Endothelial cell of umbilical vein (primary cell): ENCODE data around the gene NPLOC4. TPM values are rescaled to one million over a fixed set of nuclear protein-coding genes. Genes with fewer than 3 reads are reported as not detected.

ENCODE experiments used
- BruUV-seq: library from RNA; stranded (reverse); fragments of 400-500 nt; replicated peaks from 2 replicates; lab custom pipeline; 2021; lab: Mats Ljungman, UMichigan
- CTCF ChIA-PET: fragments of 300-600, 350-600 bp; sonication (Branson Sonifier 250); formaldehyde crosslinking; loops from one replicate; lab custom pipeline; 2021; ENCODE audit warnings: antibody characterized with exemption, inconsistent platforms; lab: Charles Lee
- POLR2A ChIA-PET: fragments of 300-600, 350-600 bp; sonication (Branson Sonifier 250); formaldehyde crosslinking; loops from one replicate; lab custom pipeline; 2021; ENCODE audit warnings: antibody characterized with exemption, inconsistent platforms; lab: Charles Lee
- DNase-seq: peaks from one replicate; pipeline ENCODE4 v3.0.0-alpha.2; 2011; ENCODE audit warnings: low read depth, low spot score
- FAIRE-seq: peaks from 2 replicates; lab custom pipeline; 2011; peaks lifted over from hg19 to GRCh38; lab: Jason Lieb, UNC
- H2AFZ ChIP-seq: 2 replicates; pipeline ENCODE4 v1.6.0; 2012; ENCODE audit warnings: low read depth, low read length, control low read depth, inconsistent platforms
- H3K27ac ChIP-seq: 2 replicates; pipeline ENCODE4 v1.5.1; 2011; ENCODE audit warnings: low read depth, mild to moderate bottlenecking, control low read depth, low read length, moderate library complexity; ENCODE audit not compliant: insufficient read depth
- H3K27me3 ChIP-seq, 2 experiments: 2 replicates each; pipeline versions ENCODE4 v1.6.0 to v1.6.1; 2011; ENCODE audit warnings: low read length in 2 of 2, mixed read lengths in 1 of 2; ENCODE audit not compliant: control insufficient read depth in 2 of 2, insufficient read depth in 2 of 2
- H3K36me3 ChIP-seq, 2 experiments: 2 replicates in 1 of 2; 3 replicates in 1 of 2; pipeline ENCODE4 v1.5.1; 2011; ENCODE audit warnings: low read length in 2 of 2, mild to moderate bottlenecking in 1 of 2, moderate library complexity in 1 of 2; ENCODE audit not compliant: control insufficient read depth in 2 of 2, insufficient read depth in 2 of 2; ENCODE audit errors: extremely low read depth in 1 of 2
- H3K4me1 ChIP-seq: 3 replicates; pipeline ENCODE4 v1.5.1; 2011; ENCODE audit warnings: mild to moderate bottlenecking, low read length; ENCODE audit not compliant: control insufficient read depth, insufficient read depth; ENCODE audit errors: extremely low read depth
- H3K4me2 ChIP-seq: 2 replicates; pipeline ENCODE4 v1.6.1; 2011; ENCODE audit warnings: low read length, control low read depth, mixed read lengths; ENCODE audit not compliant: insufficient read depth
- H3K4me3 ChIP-seq, 3 experiments: fragments of 200-600 bp in 1 of 3; sonication (generic), shearing (Covaris generic) in 1 of 3; replicated peaks in 1 of 3; 2 replicates each; pipeline ENCODE4 v1.5.1; 2011 to 2016; ENCODE audit warnings: control low read depth in 3 of 3, low read length in 3 of 3, mild to moderate bottlenecking in 2 of 3, inconsistent platforms in 1 of 3, low read depth in 1 of 3, moderate library complexity in 1 of 3; ENCODE audit not compliant: insufficient read depth in 1 of 3
- H3K79me2 ChIP-seq: 2 replicates; pipeline ENCODE4 v1.6.0; 2012; ENCODE audit warnings: low read length, inconsistent platforms; ENCODE audit not compliant: control insufficient read depth, insufficient read depth
- H3K9ac ChIP-seq: replicated peaks from 2 replicates; pipeline ENCODE3; 2011; ENCODE audit warnings: low read length, control low read depth; ENCODE audit not compliant: insufficient read depth; ENCODE audit errors: extremely low read depth
- H3K9me1 ChIP-seq: replicated peaks from 3 replicates; pipeline ENCODE4 v1.6.0; 2011; ENCODE audit warnings: mild to moderate bottlenecking, low read length; ENCODE audit not compliant: control insufficient read depth, insufficient read depth; ENCODE audit errors: extremely low read depth
- H3K9me3 ChIP-seq: replicated peaks from 2 replicates; pipeline ENCODE4 v1.5.1; 2012; ENCODE audit warnings: low read length, inconsistent platforms; ENCODE audit not compliant: control insufficient read depth, insufficient read depth
- H4K20me1 ChIP-seq: replicated peaks from 2 replicates; pipeline ENCODE3; 2011; ENCODE audit warnings: mild to moderate bottlenecking, low read length; ENCODE audit not compliant: control insufficient read depth, insufficient read depth; ENCODE audit errors: extremely low read depth
- EZH2 ChIP-seq: IDR thresholded peaks from 2 replicates; pipeline ENCODE4 v1.6.1; 2012; ENCODE audit warnings: borderline replicate concordance, low read depth, mild to moderate bottlenecking, moderate library complexity, low read length, inconsistent platforms; ENCODE audit not compliant: severe bottlenecking
- FOS ChIP-seq: IDR thresholded peaks from 2 replicates; pipeline ENCODE4 v1.6.1; 2011; ENCODE audit warnings: mild to moderate bottlenecking, low read length, moderate library complexity, borderline replicate concordance; ENCODE audit not compliant: insufficient read depth
- POLR2A ChIP-seq: IDR thresholded peaks from 2 replicates; pipeline ENCODE4 v1.6.1; 2012; ENCODE audit warnings: low read depth, mild to moderate bottlenecking, control low read depth, low read length
- POLR2AphosphoS5 ChIP-seq: IDR thresholded peaks from 2 replicates; pipeline ENCODE4 v1.6.1; 2012; ENCODE audit warnings: low read depth, mild to moderate bottlenecking, control low read depth, low read length, moderate library complexity; ENCODE audit not compliant: insufficient read depth
- dilution Hi-C: fragments of 300-500 bp; cut with MboI; formaldehyde crosslinking; loops from one replicate; pipeline ENCODE4 v1.15.0; 2019; ENCODE audit warnings: low sequenced_read_pairs; ENCODE audit not compliant: extremely low pct_ligation_motif_present
- intact Hi-C: fragments of 100-400 bp; cut with micrococcal nuclease; formaldehyde crosslinking; loops from one replicate; pipeline ENCODE4 v1.10.0; 2022
- polyA plus RNA-seq, 4 experiments: library from polyadenylated mRNA; depleted of rRNA in 3 of 4; stranded (reverse) in 3 of 4; unstranded in 1 of 4; fragments of >200 nt; gene quantifications; 2 replicates each; pipeline versions ENCODE4 v1.2.1 to v1.2.3, GENCODE V29; 2011 to 2012; ENCODE audit warnings: missing spikeins in 1 of 4
- total RNA-seq: library from RNA; stranded (reverse); gene quantifications from 2 replicates; pipeline ENCODE4 v1.2.3, GENCODE V29; 2021

NPLOC4 gene
- total and polyA plus RNA-seq, 2 donors (not counting 3 experiments of a cell fraction or from before 2014, with no cell fraction given): 150 to 175 TPM

GRCh38 chr17:81509972-81510784 lies 126.7 kb downstream of the NPLOC4 start:
- peaks cover 15 to 24% of the 10 kb centered on the region in 2 experiments for H3K36me3 ChIP-seq
- TF ChIP-seq POLR2AphosphoS5: peak; percentile 40
- TF ChIP-seq POLR2A: peak; percentile 47
- TF ChIP-seq FOS: no peak
- H2AFZ ChIP-seq: no peak overlapping the region
- H3K79me2 ChIP-seq: peaks cover 38% of the 10 kb centered on the region
- DNase-seq (peak; percentile 27), FAIRE-seq (peak; percentile 55)
- H3K4me2 ChIP-seq: peak overlapping the region; percentile 83
- H4K20me1 ChIP-seq: peaks cover 2% of the 10 kb centered on the region
- BruUV-seq: no TSS peak
- ChIA-PET POLR2A (interaction anchor here (1.1 to 1.3 kb wide), 2 partner anchors 57 to 115 kb away, joined by 3 read pairs; partner anchors contain the start of gene BAHCC1), CTCF (no interaction called here)
- H3K9me1 ChIP-seq: no peaks in the 10 kb centered on the region
- H3K9me3 ChIP-seq: no peaks in the 10 kb centered on the region
- no peak overlapping the region for H3K27ac ChIP-seq
- no peaks in the 10 kb centered on the region for H3K27me3 ChIP-seq
- dilution Hi-C loops: no loop called here
- intact Hi-C loops: loop anchor here (1.0 to 5.0 kb wide), 2 partner anchors 115 to 258 kb away; partner anchors contain the start of gene BAHCC1
- peak overlapping the region; percentile 81 for H3K9ac ChIP-seq
- peaks cover 20% of the 10 kb centered on the region for H3K4me1 ChIP-seq
- peak overlapping the region; percentile 42 to 93 (median 78) for H3K4me3 ChIP-seq

GRCh38 chr17:81509207-81509971 lies 127.5 kb downstream of the NPLOC4 start:
- peaks cover 15 to 24% of the 10 kb centered on the region in 2 experiments for H3K36me3 ChIP-seq
- H3K4me1 ChIP-seq: peaks cover 20% of the 10 kb centered on the region
- no TSS peak for BruUV-seq
- no peaks in the 10 kb centered on the region for H3K9me3 ChIP-seq
- H2AFZ ChIP-seq: no peak overlapping the region
- peak; percentile 29 for DNase-seq
- H3K79me2 ChIP-seq: peaks cover 36% of the 10 kb centered on the region
- H3K9me1 ChIP-seq: no peaks in the 10 kb centered on the region
- no peak overlapping the region for H3K27ac ChIP-seq
- H3K27me3 ChIP-seq: no peaks in the 10 kb centered on the region
- H4K20me1 ChIP-seq: peaks cover 2% of the 10 kb centered on the region
- H3K9ac ChIP-seq: peak overlapping the region; percentile 81
- ChIA-PET POLR2A (interaction anchor here (1.4 kb wide), 1 partner anchor 15 kb away, joined by 3 read pairs; no protein-coding TSS in a partner anchor), CTCF (interaction anchor here (0.7 to 1.5 kb wide), 5 partner anchors 9 to 256 kb away, joined by 3 to 8 read pairs (median 3); no protein-coding TSS in a partner anchor)
- no peak for FAIRE-seq
- TF ChIP-seq POLR2AphosphoS5 (peak; percentile 26), EZH2 (no peak)
- intact Hi-C loops (no loop called here), dilution Hi-C loops (no loop called here)
- H3K4me2 ChIP-seq: peak overlapping the region; percentile 83
- peak overlapping the region; percentile 42 to 93 (median 78) for H3K4me3 ChIP-seq
